A549 treated with DMSO at 1 μM for 4 hours (cell line): ENCODE results near the gene EPB41. TPM values are rescaled to one million over a fixed set of nuclear protein-coding genes. Genes with fewer than 3 reads are reported as not detected.

Experiments
- total RNA-seq: library from RNA; stranded (reverse); fragments of 200-300 nt; extraction: Qiagen RNA extraction; gene quantifications from 5 replicates; pipeline ENCODE4 v1.2.3, GENCODE V29; 2022; ENCODE audit warnings: low read depth

Gene EPB41
- 4.9 to 6.3 TPM (median 5.5 TPM) in 5 replicates for total RNA-seq

DNA sequence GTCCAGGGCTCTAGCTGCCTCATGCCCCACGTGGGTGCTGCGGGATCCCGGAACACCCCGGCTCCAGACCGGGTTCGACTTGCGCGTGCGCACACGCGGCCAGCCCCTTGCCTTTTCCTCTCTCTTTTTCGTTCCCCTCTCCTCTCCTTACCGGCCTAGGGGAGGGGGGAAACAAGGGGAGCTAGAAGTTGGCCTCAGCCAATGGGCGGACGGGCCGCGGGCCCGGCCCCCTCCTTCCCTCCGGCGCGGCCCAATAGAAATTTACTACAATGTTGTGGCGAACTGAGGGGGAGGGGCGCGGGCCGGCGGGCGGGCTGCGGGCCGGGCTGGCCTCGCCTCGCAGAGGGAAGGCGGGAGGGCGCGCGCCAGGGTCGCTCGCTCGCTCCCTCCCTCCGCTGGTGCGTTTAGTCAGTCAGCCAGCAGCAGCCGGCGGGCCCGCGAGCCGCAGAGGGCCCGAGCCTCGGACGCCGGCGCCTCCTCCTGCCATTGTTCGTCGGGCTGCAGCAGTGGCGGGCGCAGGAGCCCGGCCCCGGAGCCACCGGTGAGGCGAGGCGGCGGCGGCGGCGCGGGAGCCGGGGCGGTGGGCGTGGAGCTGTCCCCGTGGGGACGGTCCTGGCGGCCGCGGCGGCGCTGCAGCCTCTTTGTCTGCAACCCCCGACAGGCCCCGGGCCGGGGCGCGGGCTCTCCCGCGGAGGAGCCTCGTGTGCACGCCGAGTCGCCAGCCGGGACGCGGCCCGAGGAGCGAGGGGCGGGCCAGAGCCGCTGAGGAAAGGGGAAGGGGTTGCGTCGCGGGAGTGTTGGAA is at the start of gene EPB41:
TSS of gene EPB41 (plus strand) at position 342 of the 803 bp plus-strand sequence. CDS start 72,869 bp downstream, outside the sequence.

DNA sequence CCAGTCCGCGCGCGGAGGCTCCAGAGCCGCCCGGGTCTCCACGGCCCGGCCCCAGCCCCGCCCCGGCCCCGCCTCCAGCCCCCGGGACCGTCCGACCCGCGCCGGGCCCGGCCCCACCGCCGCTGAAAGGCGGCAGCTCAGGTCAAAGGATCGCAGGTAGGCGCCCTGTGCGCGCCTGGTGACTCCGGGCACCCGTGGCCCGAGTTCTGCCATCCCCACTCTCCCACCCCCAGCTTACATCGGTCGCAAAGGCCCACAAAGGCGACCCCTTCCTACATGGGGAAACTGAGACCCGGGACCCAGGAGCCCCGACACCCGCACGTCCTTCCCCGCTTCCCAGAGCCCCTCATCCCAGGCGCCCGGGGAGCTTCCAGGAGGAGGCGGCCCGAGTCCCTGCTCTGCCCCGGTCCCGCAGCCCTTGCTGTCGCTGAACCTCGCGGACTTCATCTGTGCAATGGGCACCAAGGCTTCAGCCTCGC is 209.6 kb downstream of the EPB41 start, which contains the start of gene TMEM200B:
TSS of gene TMEM200B (minus strand) at position 17 of the 479 bp plus-strand sequence. CDS start 2,075 bp downstream, outside the sequence.

Other genes with a start within 250 kb of the EPB41 start
- gene GMEB1, start 245.8 kb upstream of the EPB41 start, total RNA-seq = 6.2 to 8.2 TPM (median 7.4 TPM) in 5 replicates
- 54.4 to 60.5 TPM (median 59.2 TPM) in 5 replicates for gene YTHDF2, start 177.6 kb upstream of the EPB41 start, total RNA-seq
- 0.03 to 0.06 TPM (median 0.05 TPM) in 5 replicates for gene OPRD1, start 102.4 kb upstream of the EPB41 start, total RNA-seq
- gene TMEM200B, start 209.3 kb downstream of the EPB41 start, total RNA-seq = 0.06 to 0.10 TPM (median 0.09 TPM) in 4 of 5 replicates, not detected in the other